K562 (cell line): ENCODE results near the gene HELZ2. TPM values are rescaled to one million over a fixed set of nuclear protein-coding genes. Genes with fewer than 3 reads are reported as not detected.

Source experiments
- DEAF1 ChIP-seq: fragments of 450-650 bp; formaldehyde crosslinking; IDR thresholded peaks from 2 replicates; pipeline ENCODE4 v1.4.0; 2020; ENCODE audit warnings: mild to moderate bottlenecking, moderate library complexity
- ID3 ChIP-seq, 2 experiments: fragments of 250-450 bp in 1 of 2; fragments of 450-650 bp in 1 of 2; sonication (Bioruptor Pico) in 1 of 2; IDR thresholded peaks; 2 replicates each; pipeline versions ENCODE4 v1.6.1 to v1.8.0; 2016 to 2021; ENCODE audit warnings: mild to moderate bottlenecking in 2 of 2, moderate library complexity in 2 of 2, missing compliant biosample characterization in 1 of 2, missing genetic modification characterization in 1 of 2
- JUNB ChIP-seq: fragments of 450-650 bp; formaldehyde crosslinking; conservative IDR thresholded peaks from 2 replicates; pipeline ENCODE4 v1.4.0; 2020; ENCODE audit warnings: mild to moderate bottlenecking
- L3MBTL2 ChIP-seq: fragments of 450-650 bp; IDR thresholded peaks from 2 replicates; pipeline ENCODE4 v1.6.1; 2016; ENCODE audit warnings: mild to moderate bottlenecking, moderate library complexity
- MYC ChIP-seq, 2 experiments: fragments of 250-450 bp in 1 of 2; sonication (Bioruptor Pico) in 1 of 2; IDR thresholded peaks; 2 replicates each; pipeline versions ENCODE4 v1.5.1 to v1.6.1; 2012 to 2021; ENCODE audit warnings: low read depth in 2 of 2, borderline replicate concordance in 1 of 2, improper control_type of control experiment in 1 of 2, low read length in 1 of 2, mild to moderate bottlenecking in 1 of 2, moderate library complexity in 1 of 2
- POU5F1 ChIP-seq: fragments of 150-350 bp; IDR thresholded peaks from 2 replicates; pipeline ENCODE4 v1.6.1; 2014; ENCODE audit warnings: borderline replicate concordance, low read length, low read depth, mild to moderate bottlenecking; ENCODE audit not compliant: partially characterized antibody
- THRAP3 ChIP-seq: fragments of 450-650 bp; IDR thresholded peaks from 2 replicates; pipeline ENCODE4 v1.6.1; 2016; ENCODE audit warnings: mild to moderate bottlenecking, inconsistent platforms, borderline replicate concordance
- ZNF12 ChIP-seq: sonication (generic); formaldehyde crosslinking; IDR thresholded peaks from 2 replicates; pipeline ENCODE4 v1.4.0; 2020; ENCODE audit warnings: mild to moderate bottlenecking, missing genetic modification reagents
- ZNF551 ChIP-seq: fragments of 250-450 bp; sonication (Bioruptor Pico); IDR thresholded peaks from 2 replicates; pipeline ENCODE4 v1.5.0; 2021; ENCODE audit warnings: mild to moderate bottlenecking, moderate library complexity
- polyA plus RNA-seq, 8 experiments: library from polyadenylated mRNA; depleted of rRNA in 4 of 8; stranded (reverse) in 5 of 8; unstranded in 3 of 8; fragments of >200 nt; fragmentation: Nextera tagmentation in 2 of 8; fragmentation: Illumina TruSeq in 1 of 8; extraction: Ambion mirVana in 2 of 8; extraction: Trizol in 1 of 8; gene quantifications; 2 replicates each; pipeline versions ENCODE4 v1.2.1 to v1.2.3, GENCODE V29; 2011 to 2014; ENCODE audit warnings: inconsistent platforms in 1 of 8, missing spikeins in 1 of 8
- total RNA-seq, 7 experiments: library from RNA; depleted of rRNA in 6 of 7; stranded (reverse); fragments of >200 nt in 6 of 7; fragmentation: Illumina TruSeq in 2 of 7; extraction: Trizol in 2 of 7; gene quantifications; 2 replicates each; pipeline versions ENCODE4 v1.2.1 to v1.2.3, GENCODE V29; 2011 to 2021; ENCODE audit warnings: low replicate concordance in 1 of 7
- TF ChIP-seq, protein P1 (sequence below): fragments of 250-450 bp; sonication (Bioruptor Pico); IDR thresholded peaks from 2 replicates; pipeline ENCODE4 v1.5.0; 2022; ENCODE audit warnings: mild to moderate bottlenecking
- TF ChIP-seq, protein P2 (sequence below): conservative IDR thresholded peaks from 2 replicates; pipeline ENCODE4 v1.6.1; 2011; ENCODE audit warnings: low read depth, mild to moderate bottlenecking, low read length; ENCODE audit not compliant: control insufficient read depth
- TF ChIP-seq, protein P3 (sequence below): sonication (generic); formaldehyde crosslinking; IDR thresholded peaks from 2 replicates; pipeline ENCODE4 v1.8.0; 2022; ENCODE audit warnings: mild to moderate bottlenecking, missing genetic modification reagents, borderline replicate concordance
- TF ChIP-seq, protein P4 (sequence below): fragments of 450-650 bp; IDR thresholded peaks from 2 replicates; pipeline ENCODE4 v1.6.1; 2017; ENCODE audit warnings: antibody characterized with exemption, mild to moderate bottlenecking

The HELZ2 gene
- total and polyA plus RNA-seq, 9 of the 15 experiments (the other 6 are each of a cell fraction or from before 2014, with no cell fraction given): 0.03 to 7.8 (median 2.9) TPM; not detected in 1

DNA sequence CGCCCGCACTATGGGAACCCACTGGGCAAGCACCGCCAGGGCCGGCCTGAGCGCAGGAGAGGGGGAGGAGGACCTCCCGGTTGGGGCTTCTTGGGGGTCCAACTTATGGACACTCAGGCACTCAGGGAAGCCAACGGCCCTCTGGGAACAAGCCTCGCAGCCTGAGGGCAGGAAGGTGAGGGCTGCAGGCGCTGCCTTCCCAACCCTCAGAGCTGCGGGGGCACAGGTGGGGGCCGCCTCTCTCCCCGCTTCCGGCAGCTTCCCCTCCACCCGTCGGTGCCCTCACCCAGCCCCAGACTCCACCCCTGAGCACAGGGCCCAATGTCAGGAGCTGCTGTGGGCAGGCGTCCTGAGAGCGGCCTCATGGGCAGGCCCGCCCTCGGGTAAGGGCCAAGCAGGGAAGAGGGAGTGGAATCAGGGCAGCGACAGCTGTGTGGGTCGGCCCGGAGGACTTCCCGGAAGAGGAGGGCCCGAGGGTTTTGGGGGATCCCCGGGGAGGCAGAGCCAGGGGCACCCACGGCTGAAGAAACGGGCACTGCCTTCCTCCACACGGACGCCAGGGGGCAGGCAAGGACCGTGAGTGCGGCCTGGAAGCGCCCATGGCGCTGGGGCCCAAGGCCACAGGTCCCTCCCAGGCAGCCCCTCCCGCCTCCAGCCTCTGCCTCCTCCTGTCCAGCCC lies 36.4 kb downstream of the HELZ2 start (continued):
- TF ChIP-seq, protein P1, sequence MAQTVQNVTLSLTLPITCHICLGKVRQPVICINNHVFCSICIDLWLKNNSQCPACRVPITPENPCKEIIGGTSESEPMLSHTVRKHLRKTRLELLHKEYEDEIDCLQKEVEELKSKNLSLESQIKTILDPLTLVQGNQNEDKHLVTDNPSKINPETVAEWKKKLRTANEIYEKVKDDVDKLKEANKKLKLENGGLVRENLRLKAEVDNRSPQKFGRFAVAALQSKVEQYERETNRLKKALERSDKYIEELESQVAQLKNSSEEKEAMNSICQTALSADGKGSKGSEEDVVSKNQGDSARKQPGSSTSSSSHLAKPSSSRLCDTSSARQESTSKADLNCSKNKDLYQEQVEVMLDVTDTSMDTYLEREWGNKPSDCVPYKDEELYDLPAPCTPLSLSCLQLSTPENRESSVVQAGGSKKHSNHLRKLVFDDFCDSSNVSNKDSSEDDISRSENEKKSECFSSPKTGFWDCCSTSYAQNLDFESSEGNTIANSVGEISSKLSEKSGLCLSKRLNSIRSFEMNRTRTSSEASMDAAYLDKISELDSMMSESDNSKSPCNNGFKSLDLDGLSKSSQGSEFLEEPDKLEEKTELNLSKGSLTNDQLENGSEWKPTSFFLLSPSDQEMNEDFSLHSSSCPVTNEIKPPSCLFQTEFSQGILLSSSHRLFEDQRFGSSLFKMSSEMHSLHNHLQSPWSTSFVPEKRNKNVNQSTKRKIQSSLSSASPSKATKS (CRISPR knock-in tag): no peak
- TF ChIP-seq, protein P2, sequence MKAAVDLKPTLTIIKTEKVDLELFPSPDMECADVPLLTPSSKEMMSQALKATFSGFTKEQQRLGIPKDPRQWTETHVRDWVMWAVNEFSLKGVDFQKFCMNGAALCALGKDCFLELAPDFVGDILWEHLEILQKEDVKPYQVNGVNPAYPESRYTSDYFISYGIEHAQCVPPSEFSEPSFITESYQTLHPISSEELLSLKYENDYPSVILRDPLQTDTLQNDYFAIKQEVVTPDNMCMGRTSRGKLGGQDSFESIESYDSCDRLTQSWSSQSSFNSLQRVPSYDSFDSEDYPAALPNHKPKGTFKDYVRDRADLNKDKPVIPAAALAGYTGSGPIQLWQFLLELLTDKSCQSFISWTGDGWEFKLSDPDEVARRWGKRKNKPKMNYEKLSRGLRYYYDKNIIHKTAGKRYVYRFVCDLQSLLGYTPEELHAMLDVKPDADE: no peak
- TF ChIP-seq DEAF1 (CRISPR knock-in tag) (peak; percentile 87), ZNF551 (CRISPR knock-in tag) (no peak), ZNF12 (no peak), ID3 (CRISPR knock-in tag; IDR thresholded peaks at IDR 0.05) (no peak), ID3 (tag; IDR thresholded peaks at IDR 0.05) (no peak), JUNB (CRISPR knock-in tag) (no peak), L3MBTL2 (no peak), POU5F1 (no peak), MYC (IDR thresholded peaks at IDR 0.05; ENCODE audit: low read depth, low read length) (peak; percentile 23; the same call in 1 of the 2 replicates), MYC (CRISPR knock-in tag; IDR thresholded peaks at IDR 0.05; ENCODE audit: borderline replicate concordance, low read depth) (no peak), THRAP3 (no peak)
- TF ChIP-seq, protein P3, sequence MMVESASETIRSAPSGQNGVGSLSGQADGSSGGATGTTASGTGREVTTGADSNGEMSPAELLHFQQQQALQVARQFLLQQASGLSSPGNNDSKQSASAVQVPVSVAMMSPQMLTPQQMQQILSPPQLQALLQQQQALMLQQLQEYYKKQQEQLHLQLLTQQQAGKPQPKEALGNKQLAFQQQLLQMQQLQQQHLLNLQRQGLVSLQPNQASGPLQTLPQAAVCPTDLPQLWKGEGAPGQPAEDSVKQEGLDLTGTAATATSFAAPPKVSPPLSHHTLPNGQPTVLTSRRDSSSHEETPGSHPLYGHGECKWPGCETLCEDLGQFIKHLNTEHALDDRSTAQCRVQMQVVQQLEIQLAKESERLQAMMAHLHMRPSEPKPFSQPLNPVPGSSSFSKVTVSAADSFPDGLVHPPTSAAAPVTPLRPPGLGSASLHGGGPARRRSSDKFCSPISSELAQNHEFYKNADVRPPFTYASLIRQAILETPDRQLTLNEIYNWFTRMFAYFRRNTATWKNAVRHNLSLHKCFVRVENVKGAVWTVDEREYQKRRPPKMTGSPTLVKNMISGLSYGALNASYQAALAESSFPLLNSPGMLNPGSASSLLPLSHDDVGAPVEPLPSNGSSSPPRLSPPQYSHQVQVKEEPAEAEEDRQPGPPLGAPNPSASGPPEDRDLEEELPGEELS: no peak
- TF ChIP-seq, protein P4, sequence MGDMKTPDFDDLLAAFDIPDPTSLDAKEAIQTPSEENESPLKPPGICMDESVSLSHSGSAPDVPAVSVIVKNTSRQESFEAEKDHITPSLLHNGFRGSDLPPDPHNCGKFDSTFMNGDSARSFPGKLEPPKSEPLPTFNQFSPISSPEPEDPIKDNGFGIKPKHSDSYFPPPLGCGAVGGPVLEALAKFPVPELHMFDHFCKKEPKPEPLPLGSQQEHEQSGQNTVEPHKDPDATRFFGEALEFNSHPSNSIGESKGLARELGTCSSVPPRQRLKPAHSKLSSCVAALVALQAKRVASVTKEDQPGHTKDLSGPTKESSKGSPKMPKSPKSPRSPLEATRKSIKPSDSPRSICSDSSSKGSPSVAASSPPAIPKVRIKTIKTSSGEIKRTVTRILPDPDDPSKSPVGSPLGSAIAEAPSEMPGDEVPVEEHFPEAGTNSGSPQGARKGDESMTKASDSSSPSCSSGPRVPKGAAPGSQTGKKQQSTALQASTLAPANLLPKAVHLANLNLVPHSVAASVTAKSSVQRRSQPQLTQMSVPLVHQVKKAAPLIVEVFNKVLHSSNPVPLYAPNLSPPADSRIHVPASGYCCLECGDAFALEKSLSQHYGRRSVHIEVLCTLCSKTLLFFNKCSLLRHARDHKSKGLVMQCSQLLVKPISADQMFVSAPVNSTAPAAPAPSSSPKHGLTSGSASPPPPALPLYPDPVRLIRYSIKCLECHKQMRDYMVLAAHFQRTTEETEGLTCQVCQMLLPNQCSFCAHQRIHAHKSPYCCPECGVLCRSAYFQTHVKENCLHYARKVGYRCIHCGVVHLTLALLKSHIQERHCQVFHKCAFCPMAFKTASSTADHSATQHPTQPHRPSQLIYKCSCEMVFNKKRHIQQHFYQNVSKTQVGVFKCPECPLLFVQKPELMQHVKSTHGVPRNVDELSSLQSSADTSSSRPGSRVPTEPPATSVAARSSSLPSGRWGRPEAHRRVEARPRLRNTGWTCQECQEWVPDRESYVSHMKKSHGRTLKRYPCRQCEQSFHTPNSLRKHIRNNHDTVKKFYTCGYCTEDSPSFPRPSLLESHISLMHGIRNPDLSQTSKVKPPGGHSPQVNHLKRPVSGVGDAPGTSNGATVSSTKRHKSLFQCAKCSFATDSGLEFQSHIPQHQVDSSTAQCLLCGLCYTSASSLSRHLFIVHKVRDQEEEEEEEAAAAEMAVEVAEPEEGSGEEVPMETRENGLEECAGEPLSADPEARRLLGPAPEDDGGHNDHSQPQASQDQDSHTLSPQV: no peak
